GM12878 (cell line): ENCODE measurements around the gene TMEM215. TPM values are rescaled to one million over a fixed set of nuclear protein-coding genes. Genes with fewer than 3 reads are reported as not detected.

Source experiments
- ATAC-seq: fragments of 200-7000 bp; cut with Tn5 transposase; 3 replicates; pipeline ENCODE4 v1.9.1; 2020; ENCODE audit warnings: mild to moderate bottlenecking, moderate library complexity
- BruUV-seq: library from RNA; stranded (reverse); fragments of 400-500 nt; replicated peaks from 2 replicates; lab custom pipeline; 2021; lab: Mats Ljungman, UMichigan
- CTCF ChIA-PET: fragments of 300-600 bp; sonication (Branson Sonifier 250); formaldehyde crosslinking; extraction: SDS; loops from one replicate; lab custom pipeline; 2021; ENCODE audit warnings: inconsistent platforms; lab: Yijun Ruan, JAX
- POLR2A ChIA-PET: fragments of 350-600 bp; formaldehyde crosslinking; extraction: SDS; loops from one replicate; lab custom pipeline; 2021; ENCODE audit warnings: inconsistent platforms; lab: Charles Lee
- RAD21 ChIA-PET: fragments of 300-600 bp; sonication (Branson Sonifier 250); formaldehyde crosslinking; loops from one replicate; lab custom pipeline; 2023; ENCODE audit warnings: antibody characterized with exemption; ENCODE audit not compliant: unreplicated experiment; lab: Charles Lee
- SMC1A ChIA-PET: fragments of 300-600 bp; sonication (Branson Sonifier 250); formaldehyde crosslinking; loops from one replicate; lab custom pipeline; 2023; ENCODE audit not compliant: unreplicated experiment, uncharacterized antibody; lab: Charles Lee
- DNase-seq: peaks from one replicate; pipeline ENCODE4 v3.0.0-alpha.2; 2011; ENCODE audit warnings: low read depth, low spot score
- FAIRE-seq: peaks from 3 replicates; lab custom pipeline; 2011; peaks lifted over from hg19 to GRCh38; lab: Jason Lieb, UNC
- H2AFZ ChIP-seq: 2 replicates; pipeline ENCODE4 v1.6.0; 2011; ENCODE audit warnings: low read depth, low read length, control low read depth; ENCODE audit not compliant: control insufficient read depth
- H3K27ac ChIP-seq: 2 replicates; pipeline ENCODE4 v1.5.1; 2011; ENCODE audit warnings: control low read depth; ENCODE audit not compliant: control insufficient read depth, insufficient read depth
- H3K27me3 ChIP-seq, 2 experiments: replicated peaks in 1 of 2; 2 replicates each; pipeline versions ENCODE4 v1.6.0 to v1.6.1; 2011; ENCODE audit warnings: low read length in 1 of 2; ENCODE audit not compliant: control insufficient read depth in 2 of 2, insufficient read depth in 2 of 2
- H3K36me3 ChIP-seq, 2 experiments: 2 replicates each; pipeline ENCODE4 v1.5.1; 2011; ENCODE audit warnings: low read length in 1 of 2; ENCODE audit not compliant: control insufficient read depth in 2 of 2, insufficient read depth in 2 of 2
- H3K4me1 ChIP-seq: 2 replicates; pipeline ENCODE4 v1.6.1; 2011; ENCODE audit warnings: mild to moderate bottlenecking, low read length, moderate library complexity, mixed read lengths; ENCODE audit not compliant: control insufficient read depth, insufficient read depth
- H3K4me2 ChIP-seq: 2 replicates; pipeline ENCODE4 v1.6.0; 2011; ENCODE audit warnings: control low read depth; ENCODE audit not compliant: control insufficient read depth, insufficient read depth
- H3K4me3 ChIP-seq: fragments of 200-600 bp; sonication (generic); 2 replicates; pipeline ENCODE4 v1.5.1; 2016
- H3K79me2 ChIP-seq: 2 replicates; pipeline ENCODE4 v1.6.0; 2011; ENCODE audit warnings: low read length; ENCODE audit not compliant: control insufficient read depth, insufficient read depth
- H3K9ac ChIP-seq: 2 replicates; pipeline ENCODE4 v1.8.0; 2011; ENCODE audit warnings: low read length, control low read depth, mixed read lengths; ENCODE audit not compliant: control insufficient read depth, insufficient read depth
- H3K9me3 ChIP-seq: replicated peaks from 3 replicates; pipeline ENCODE4 v1.5.1; 2011; ENCODE audit warnings: mild to moderate bottlenecking, low read length; ENCODE audit not compliant: control insufficient read depth, insufficient read depth
- H4K20me1 ChIP-seq: 2 replicates; pipeline ENCODE4 v1.6.0; 2011; ENCODE audit not compliant: control insufficient read depth, insufficient read depth
- EP300 ChIP-seq, 2 experiments: fragments of 150-350 bp in 1 of 2; IDR thresholded peaks; 2 replicates each; pipeline ENCODE4 v1.6.1; 2011 to 2012; ENCODE audit warnings: low read depth in 2 of 2, low read length in 2 of 2, borderline replicate concordance in 1 of 2, improper control_type of control experiment in 1 of 2, inconsistent platforms in 1 of 2; ENCODE audit not compliant: control insufficient read depth in 1 of 2
- FOS ChIP-seq: IDR thresholded peaks from 3 replicates; pipeline ENCODE4 v1.6.1; 2011; ENCODE audit warnings: borderline replicate concordance; ENCODE audit not compliant: insufficient read length; ENCODE audit errors: extremely low read depth
- FOXM1 ChIP-seq: IDR thresholded peaks from 2 replicates; pipeline ENCODE4 v1.6.1; 2012; ENCODE audit warnings: low read depth, mild to moderate bottlenecking, inconsistent platforms, low read length, moderate library complexity
- MLLT1 ChIP-seq: fragments of 450-650 bp; IDR thresholded peaks from 2 replicates; pipeline ENCODE4 v1.6.1; 2016; ENCODE audit warnings: mild to moderate bottlenecking
- MXI1 ChIP-seq: fragments of 150-350 bp; IDR thresholded peaks from 2 replicates; pipeline ENCODE4 v1.6.1; 2011; ENCODE audit warnings: low read depth, mild to moderate bottlenecking, inconsistent platforms, low read length, improper control_type of control experiment
- MYB ChIP-seq: fragments of 150-350 bp; IDR thresholded peaks from 2 replicates; pipeline ENCODE4 v1.6.1; 2014; ENCODE audit warnings: mild to moderate bottlenecking, low read depth, low read length, borderline replicate concordance
- POLR2AphosphoS5 ChIP-seq: IDR thresholded peaks from 2 replicates; pipeline ENCODE4 v1.6.1; 2011; ENCODE audit warnings: mild to moderate bottlenecking, low read length, inconsistent platforms
- SMARCA5 ChIP-seq: fragments of 450-650 bp; IDR thresholded peaks from 2 replicates; pipeline ENCODE4 v1.6.1; 2017; ENCODE audit warnings: mild to moderate bottlenecking
- STAT3 ChIP-seq: IDR thresholded peaks from 2 replicates; pipeline ENCODE4 v1.6.1; 2011; ENCODE audit warnings: low read depth, low read length, improper control_type of control experiment
- TCF12 ChIP-seq: IDR thresholded peaks from 2 replicates; pipeline ENCODE4 v1.6.1; 2011; ENCODE audit warnings: low read depth, mild to moderate bottlenecking, low read length
- ZNF622 ChIP-seq: fragments of 450-650 bp; IDR thresholded peaks from 2 replicates; pipeline ENCODE4 v1.6.1; 2017; ENCODE audit warnings: mild to moderate bottlenecking, inconsistent platforms
- ZNF687 ChIP-seq: fragments of 450-650 bp; IDR thresholded peaks from 2 replicates; pipeline ENCODE4 v1.6.1; 2017; ENCODE audit warnings: mild to moderate bottlenecking, moderate library complexity
- WGBS: methylation state at CpG from one replicate; pipeline ENCODE4 v1.1.6; 2016; ENCODE audit warnings: low lambda C conversion rate; ENCODE audit not compliant: insufficient replicate concordance, insufficient coverage; ENCODE audit errors: missing lambda C conversion rate; 5-methylcytosine and 5-hydroxymethylcytosine counted together
- in situ Hi-C: fragments of 300-500 bp; cut with MboI; formaldehyde crosslinking; loops from 9 replicates; pipeline ENCODE4 v1.14.3; 2018; ENCODE audit warnings: mixed read lengths
- intact Hi-C: fragments of 100-400 bp; cut with micrococcal nuclease; formaldehyde crosslinking; loops from one replicate; pipeline ENCODE4 v1.14.2; 2022; ENCODE audit not compliant: unreplicated experiment
- polyA plus RNA-seq, 11 experiments: library from polyadenylated mRNA; depleted of rRNA in 4 of 11; unstranded in 6 of 11; stranded (reverse) in 5 of 11; fragments of >200 nt; fragmentation: Nextera tagmentation in 4 of 11; fragmentation: Illumina TruSeq in 1 of 11; extraction: Ambion mirVana in 4 of 11; extraction: Trizol in 1 of 11; gene quantifications; 1 replicate in 1 of 11; 2 replicates in 10 of 11; pipeline versions ENCODE4 v1.2.1 to v1.2.3, GENCODE V29; 2011 to 2016; ENCODE audit warnings: inconsistent platforms in 2 of 11, missing spikeins in 2 of 11, low read depth in 1 of 11
- total RNA-seq, 4 experiments: library from RNA; depleted of rRNA in 3 of 4; stranded (reverse); fragments of >200 nt in 3 of 4; fragmentation: Illumina TruSeq in 1 of 4; extraction: Trizol in 1 of 4; gene quantifications; 2 replicates each; pipeline versions ENCODE4 v1.2.1 to v1.2.3, GENCODE V29; 2013 to 2021

Gene TMEM215
- total and polyA plus RNA-seq, 10 of the 15 experiments (the other 5 are each of a cell fraction or from before 2014, with no cell fraction given), result not detected

GRCh38 chr9:32823101-32823500 is 39.8 kb downstream of the TMEM215 start:
- ChIA-PET POLR2A (no interaction called here), CTCF (no interaction called here), RAD21 (no interaction called here), SMC1A (no interaction called here)
- 12% methylated on average over 3 of the region's 3 CpGs for WGBS
- H3K4me1 ChIP-seq, result no peaks in the 10 kb centered on the region
- H3K36me3 ChIP-seq, result no peaks in the 10 kb centered on the region
- H3K9me3 ChIP-seq, result no peaks in the 10 kb centered on the region
- intact Hi-C loops (no loop called here), in situ Hi-C loops (no loop called here)
- TF ChIP-seq POLR2AphosphoS5 (no peak), FOXM1 (no peak), ZNF622 (no peak), ZNF687 (no peak), MLLT1 (no peak), FOS (no peak), TCF12 (no peak), MYB (no peak), MXI1 (no peak), EP300 (IDR thresholded peaks at IDR 0.05; ENCODE audit: borderline replicate concordance in 1 of 2, control insufficient read depth in 1 of 2, low read depth in 2 of 2, low read length in 2 of 2) (no peak), STAT3 (no peak), SMARCA5 (no peak)
- no peaks in the 10 kb centered on the region for H4K20me1 ChIP-seq
- DNase-seq, result no peak
- H2AFZ ChIP-seq, result no peak overlapping the region
- no TSS peak for BruUV-seq
- H3K9ac ChIP-seq, result no peak overlapping the region
- no peaks in the 10 kb centered on the region for H3K79me2 ChIP-seq
- peaks cover 0 to 2% of the 10 kb centered on the region in 2 experiments; a peak in 2 of 4 replicates for H3K27me3 ChIP-seq
- no peak overlapping the region for H3K27ac ChIP-seq
- H3K4me2 ChIP-seq, result no peak overlapping the region
- FAIRE-seq, result no peak
- no peak overlapping the region for H3K4me3 ChIP-seq
- ATAC-seq, result no peak
